Measurements from ENCODE around the gene TTC39B.
A peak's percentile ranks its signal among the peaks of the same experiment; 100 is the strongest.
"Not testable (repeated sequence)": the region's sequence is repeated elsewhere in the genome, so short reads cannot be mapped to it uniquely, and the experiment has no call there.

The TTC39B gene

DNA sequence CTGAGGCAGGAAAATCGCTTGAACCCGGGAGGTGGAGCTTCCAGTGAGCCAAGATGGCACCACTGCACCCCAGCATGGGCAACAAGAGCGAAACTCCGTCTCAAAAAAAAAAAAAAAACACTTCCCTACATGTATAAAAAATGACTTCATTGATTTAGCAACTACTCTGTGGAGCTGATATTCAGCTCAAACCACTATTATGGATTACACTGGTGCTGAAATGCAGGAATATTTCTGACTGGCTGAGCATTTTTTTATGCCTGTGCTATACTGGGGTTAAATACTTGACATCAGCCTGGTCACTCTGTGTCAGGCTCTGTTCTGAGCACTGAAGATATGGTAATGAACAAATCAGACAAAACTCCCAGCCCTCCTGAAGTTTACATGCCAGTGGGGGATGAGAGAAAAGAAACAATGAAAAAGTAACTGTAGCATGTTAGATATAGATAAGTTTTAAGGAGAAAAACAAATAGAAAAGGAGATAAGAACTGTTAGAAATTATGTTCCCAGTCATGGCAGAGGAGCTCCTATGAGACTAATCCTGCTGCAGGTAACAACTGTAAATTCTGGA, 22.6 kb upstream of the TTC39B start:
- Histone ChIP-seq H3K36me3 (ENCODE audit: control insufficient read depth, insufficient read depth, low read length) (no peaks in the 10 kb centered on the region), H3K4me3 (ENCODE audit: extremely low read depth, insufficient read depth, low read length, poor library complexity, severe bottlenecking) (no peak overlapping the region), H3K27ac (ENCODE audit: low read depth, low read length, severe bottlenecking) (no peak overlapping the region), H3K4me1 (ENCODE audit: control insufficient read depth, insufficient read depth, low read length, poor library complexity, severe bottlenecking) (no peaks in the 10 kb centered on the region), H3K9me3 (ENCODE audit: control insufficient read depth, low read length) (no peaks in the 10 kb centered on the region)
- WGBS, 2 experiments (ENCODE audit: insufficient coverage in 2 of 2): 93 to 100% methylated on average over 2 to 3 of the region's 4 CpGs

- 81 to 100% methylated on average over 1 of the region's 1 CpG for WGBS, 2 experiments (ENCODE audit: insufficient coverage in 2 of 2)
- peaks cover 6% of the 10 kb centered on the region for H3K9me3 ChIP-seq (ENCODE audit: control insufficient read depth, low read length)
- H3K36me3 ChIP-seq (ENCODE audit: control insufficient read depth, insufficient read depth, low read length): no peaks in the 10 kb centered on the region
- no peak overlapping the region for H3K27ac ChIP-seq (ENCODE audit: low read depth, low read length, severe bottlenecking)
- no peaks in the 10 kb centered on the region for H3K4me1 ChIP-seq (ENCODE audit: control insufficient read depth, insufficient read depth, low read length, poor library complexity, severe bottlenecking)
- H3K4me3 ChIP-seq (ENCODE audit: extremely low read depth, insufficient read depth, low read length, poor library complexity, severe bottlenecking): no peak overlapping the region
Observed at GRCh38 chr9:15328946-15329345, 21.9 kb upstream of the TTC39B start.

DNA sequence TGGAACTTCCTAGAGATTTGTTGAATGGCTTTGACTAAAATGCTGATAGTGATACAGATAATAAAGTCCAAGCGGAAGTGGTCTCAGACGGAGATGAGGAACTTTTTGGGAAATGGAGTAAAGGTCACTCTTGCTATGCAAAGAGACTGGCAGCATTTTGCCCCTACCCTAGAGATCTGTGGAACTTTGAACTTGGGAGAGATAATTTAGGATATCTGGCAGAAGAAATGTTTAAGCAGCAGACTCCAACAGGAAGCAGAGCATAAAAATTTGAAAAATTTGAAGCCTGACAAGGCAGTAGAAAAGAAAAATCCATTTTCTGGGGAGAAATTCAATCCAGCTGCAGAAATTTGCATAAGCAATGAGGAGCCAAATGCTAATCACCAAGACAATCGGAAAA, 15.7 kb upstream of the TTC39B start:
- H3K4me3 ChIP-seq (ENCODE audit: extremely low read depth, insufficient read depth, low read length, poor library complexity, severe bottlenecking); H3K4me1 ChIP-seq (ENCODE audit: control insufficient read depth, insufficient read depth, low read length, poor library complexity, severe bottlenecking); H3K27ac ChIP-seq (ENCODE audit: low read depth, low read length, severe bottlenecking); H3K36me3 ChIP-seq (ENCODE audit: control insufficient read depth, insufficient read depth, low read length): not testable (repeated sequence)
- WGBS, 2 experiments (ENCODE audit: insufficient coverage in 2 of 2): 87 to 90% methylated on average over 3 of the region's 3 CpGs
- peaks cover 16% of the 10 kb centered on the region for H3K9me3 ChIP-seq (ENCODE audit: control insufficient read depth, low read length)

GRCh38 chr9:15319661-15320060, 12.6 kb upstream of the TTC39B start:
- H3K4me1 ChIP-seq (ENCODE audit: control insufficient read depth, insufficient read depth, low read length, poor library complexity, severe bottlenecking); H3K27ac ChIP-seq (ENCODE audit: low read depth, low read length, severe bottlenecking); H3K4me3 ChIP-seq (ENCODE audit: extremely low read depth, insufficient read depth, low read length, poor library complexity, severe bottlenecking); H3K36me3 ChIP-seq (ENCODE audit: control insufficient read depth, insufficient read depth, low read length): not testable (repeated sequence)
- 80 to 86% methylated on average over 4 to 6 of the region's 9 CpGs for WGBS, 2 experiments (ENCODE audit: insufficient coverage in 2 of 2)
- H3K9me3 ChIP-seq (ENCODE audit: control insufficient read depth, low read length): peaks cover 16% of the 10 kb centered on the region

DNA sequence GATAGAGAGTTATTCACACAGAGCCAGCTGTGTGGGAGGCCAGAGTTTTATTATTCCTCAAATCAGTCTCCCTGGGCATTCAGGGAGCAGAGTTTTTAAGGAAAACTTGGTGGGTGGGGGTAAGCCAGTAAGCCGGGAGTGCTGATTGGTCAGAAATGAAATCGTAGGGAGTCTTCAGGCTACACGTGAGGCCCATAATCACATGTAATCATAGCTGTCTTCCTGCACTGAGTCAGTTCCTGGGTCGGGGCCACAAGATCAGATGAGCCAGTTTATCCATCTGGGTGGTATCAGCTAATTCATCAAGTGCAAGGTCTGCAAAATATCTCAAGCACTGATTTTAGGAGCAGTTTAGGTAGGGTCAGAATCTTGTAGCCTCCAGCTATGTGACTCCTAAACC, 10.8 kb upstream of the TTC39B start:
- peaks cover 1% of the 10 kb centered on the region for H3K9me3 ChIP-seq (ENCODE audit: control insufficient read depth, low read length)
- H3K36me3 ChIP-seq (ENCODE audit: control insufficient read depth, insufficient read depth, low read length): no peaks in the 10 kb centered on the region
- no peak overlapping the region for H3K27ac ChIP-seq (ENCODE audit: low read depth, low read length, severe bottlenecking)
- H3K4me3 ChIP-seq (ENCODE audit: extremely low read depth, insufficient read depth, low read length, poor library complexity, severe bottlenecking): no peak overlapping the region
- WGBS, 2 experiments (ENCODE audit: insufficient coverage in 2 of 2): 83 to 96% methylated on average over 4 of the region's 4 CpGs
- H3K4me1 ChIP-seq (ENCODE audit: control insufficient read depth, insufficient read depth, low read length, poor library complexity, severe bottlenecking): no peaks in the 10 kb centered on the region

GRCh38 chr9:15311607-15312006, 4.6 kb upstream of the TTC39B start:
- 83% methylated on average over 1 of the region's 1 CpG; no CpG with 5 or more reads in 1 of the 2 experiments for WGBS, 2 experiments (ENCODE audit: insufficient coverage in 2 of 2)
- Histone ChIP-seq H3K4me3 (ENCODE audit: extremely low read depth, insufficient read depth, low read length, poor library complexity, severe bottlenecking) (no peak overlapping the region), H3K4me1 (ENCODE audit: control insufficient read depth, insufficient read depth, low read length, poor library complexity, severe bottlenecking) (no peaks in the 10 kb centered on the region), H3K36me3 (ENCODE audit: control insufficient read depth, insufficient read depth, low read length) (no peaks in the 10 kb centered on the region), H3K27ac (ENCODE audit: low read depth, low read length, severe bottlenecking) (no peak overlapping the region), H3K9me3 (ENCODE audit: control insufficient read depth, low read length) (no peaks in the 10 kb centered on the region)

DNA sequence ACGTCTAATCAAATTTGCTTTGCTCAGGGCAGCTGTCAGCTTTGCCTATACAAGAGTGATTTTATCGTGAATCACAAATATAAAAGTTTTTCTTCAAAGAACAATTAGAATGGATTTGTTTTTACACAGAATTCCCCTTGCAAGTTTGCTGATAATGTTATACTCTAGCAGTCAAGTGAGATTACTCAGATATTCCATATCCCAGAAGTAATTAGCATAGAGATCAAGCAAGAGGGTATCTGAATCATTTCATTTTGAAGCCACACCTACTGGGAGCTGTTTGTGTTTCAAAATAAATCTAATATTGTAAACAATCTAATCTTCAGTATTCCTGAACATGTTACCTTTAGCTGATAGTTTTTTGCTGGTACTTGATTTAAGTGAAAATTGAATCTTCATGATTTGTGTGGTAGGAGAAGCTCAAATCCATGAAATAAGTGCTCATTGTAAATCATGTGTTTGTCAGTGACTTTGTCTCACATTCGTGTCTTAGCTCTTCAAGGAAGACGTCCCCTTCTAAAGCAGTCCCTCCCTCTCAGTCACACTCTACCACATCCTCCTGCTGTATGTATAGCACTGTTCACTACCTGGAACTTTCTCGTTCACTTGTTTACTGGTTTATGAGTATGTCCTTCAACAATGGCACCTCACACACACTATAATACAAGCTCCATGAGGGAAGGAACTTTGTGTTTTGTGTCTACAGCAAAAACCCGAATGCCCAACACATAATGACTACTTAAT, 3.3 kb upstream of the TTC39B start:
- Histone ChIP-seq H3K36me3 (ENCODE audit: control insufficient read depth, insufficient read depth, low read length) (no peaks in the 10 kb centered on the region), H3K27ac (ENCODE audit: low read depth, low read length, severe bottlenecking) (no peak overlapping the region), H3K9me3 (ENCODE audit: control insufficient read depth, low read length) (no peaks in the 10 kb centered on the region), H3K4me3 (ENCODE audit: extremely low read depth, insufficient read depth, low read length, poor library complexity, severe bottlenecking) (no peak overlapping the region), H3K4me1 (ENCODE audit: control insufficient read depth, insufficient read depth, low read length, poor library complexity, severe bottlenecking) (no peaks in the 10 kb centered on the region)
- WGBS, 2 experiments (ENCODE audit: insufficient coverage in 2 of 2): 86% methylated on average over 1 of the region's 6 CpGs; no CpG with 5 or more reads in 1 of the 2 experiments

DNA sequence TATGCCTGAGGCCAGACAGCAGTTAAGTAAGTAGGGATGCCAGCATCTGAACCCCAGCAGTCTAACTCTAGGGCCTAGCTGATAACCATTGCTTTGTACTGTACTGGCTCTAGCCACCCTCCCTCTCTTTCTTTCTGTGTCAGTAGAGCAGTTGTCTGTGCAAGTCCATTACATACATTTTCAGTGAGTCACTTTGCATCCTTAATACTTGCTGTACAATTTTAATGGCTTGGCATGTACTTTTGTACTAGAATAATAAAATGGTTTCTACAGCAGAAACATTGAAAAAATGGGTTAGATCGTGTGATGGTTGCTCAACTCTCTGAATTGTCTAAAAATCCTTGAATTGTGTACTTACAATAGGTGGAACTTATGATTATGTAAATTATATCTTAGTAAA, 1.5 kb upstream of the TTC39B start:
- H3K4me1 ChIP-seq (ENCODE audit: control insufficient read depth, insufficient read depth, low read length, poor library complexity, severe bottlenecking): peaks cover 4% of the 10 kb centered on the region
- H3K4me3 ChIP-seq (ENCODE audit: extremely low read depth, insufficient read depth, low read length, poor library complexity, severe bottlenecking): no peak overlapping the region
- H3K27ac ChIP-seq (ENCODE audit: low read depth, low read length, severe bottlenecking): no peak overlapping the region
- no peaks in the 10 kb centered on the region for H3K9me3 ChIP-seq (ENCODE audit: control insufficient read depth, low read length)
- no peaks in the 10 kb centered on the region for H3K36me3 ChIP-seq (ENCODE audit: control insufficient read depth, insufficient read depth, low read length)
- WGBS, 2 experiments (ENCODE audit: insufficient coverage in 2 of 2): 100% methylated on average over 1 of the region's 1 CpG; no CpG with 5 or more reads in 1 of the 2 experiments

GRCh38 chr9:15307523-15307841, 466 bp upstream of the TTC39B start:
- H3K36me3 ChIP-seq (ENCODE audit: control insufficient read depth, insufficient read depth, low read length): no peaks in the 10 kb centered on the region
- peaks cover 4% of the 10 kb centered on the region for H3K4me1 ChIP-seq (ENCODE audit: control insufficient read depth, insufficient read depth, low read length, poor library complexity, severe bottlenecking)
- H3K27ac ChIP-seq (ENCODE audit: low read depth, low read length, severe bottlenecking): no peak overlapping the region
- no peaks in the 10 kb centered on the region for H3K9me3 ChIP-seq (ENCODE audit: control insufficient read depth, low read length)
- H3K4me3 ChIP-seq (ENCODE audit: extremely low read depth, insufficient read depth, low read length, poor library complexity, severe bottlenecking): peak overlapping the region; percentile 74
- 6 to 30% methylated on average over 4 of the region's 12 CpGs for WGBS, 2 experiments (ENCODE audit: insufficient coverage in 2 of 2)

DNA sequence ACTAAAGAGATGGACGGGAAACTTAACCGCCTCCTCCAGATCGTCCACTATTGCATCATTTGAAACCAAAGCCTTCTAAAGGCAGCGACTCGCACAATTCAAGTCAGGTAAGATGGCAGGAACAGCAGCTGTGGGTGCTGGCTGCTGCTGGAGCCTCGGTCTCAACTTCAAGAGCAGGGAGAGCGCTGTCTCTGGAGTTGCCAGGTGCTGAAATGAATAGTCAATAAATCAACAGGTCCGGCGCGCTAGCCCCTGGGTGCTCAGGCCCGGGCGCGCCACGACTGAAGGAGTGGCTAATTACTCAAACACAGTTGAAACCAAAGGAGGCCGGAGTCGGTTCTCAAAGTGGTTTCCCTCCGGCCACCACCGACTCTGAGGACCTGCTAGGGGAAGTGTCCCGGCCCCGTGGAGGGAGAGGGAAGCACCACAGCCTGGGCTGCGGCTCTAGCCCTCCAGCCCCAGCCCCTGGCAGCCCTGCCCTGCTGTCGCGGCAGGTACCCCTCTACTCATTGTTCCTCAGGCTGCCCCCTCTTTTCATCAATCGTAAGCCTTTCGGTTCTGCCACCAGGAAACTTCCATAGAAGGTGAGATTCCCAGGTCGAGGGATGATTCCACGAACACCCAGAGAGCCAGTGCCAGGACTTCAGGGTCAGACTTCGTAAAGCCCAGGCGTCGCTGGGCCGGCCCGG, 804 bp downstream of the TTC39B start:
- peaks cover 5% of the 10 kb centered on the region for H3K36me3 ChIP-seq (ENCODE audit: control insufficient read depth, insufficient read depth, low read length)
- WGBS, 2 experiments (ENCODE audit: insufficient coverage in 2 of 2): 10 to 13% methylated on average over 31 to 32 of the region's 32 CpGs
- H3K9me3 ChIP-seq (ENCODE audit: control insufficient read depth, low read length): no peaks in the 10 kb centered on the region
- peak overlapping the region; percentile 75 for H3K27ac ChIP-seq (ENCODE audit: low read depth, low read length, severe bottlenecking)
- H3K4me3 ChIP-seq (ENCODE audit: extremely low read depth, insufficient read depth, low read length, poor library complexity, severe bottlenecking): peak overlapping the region; percentile 74
- H3K4me1 ChIP-seq (ENCODE audit: control insufficient read depth, insufficient read depth, low read length, poor library complexity, severe bottlenecking): peaks cover 4% of the 10 kb centered on the region

GRCh38 chr9:15305470-15305869, 1.5 kb downstream of the TTC39B start:
- peaks cover 4% of the 10 kb centered on the region for H3K4me1 ChIP-seq (ENCODE audit: control insufficient read depth, insufficient read depth, low read length, poor library complexity, severe bottlenecking)
- H3K27ac ChIP-seq (ENCODE audit: low read depth, low read length, severe bottlenecking): no peak overlapping the region
- WGBS, 2 experiments (ENCODE audit: insufficient coverage in 2 of 2): 87 to 89% methylated on average over 4 of the region's 4 CpGs
- peaks cover 6% of the 10 kb centered on the region for H3K36me3 ChIP-seq (ENCODE audit: control insufficient read depth, insufficient read depth, low read length)
- H3K4me3 ChIP-seq (ENCODE audit: extremely low read depth, insufficient read depth, low read length, poor library complexity, severe bottlenecking): peak overlapping the region; percentile 74
- H3K9me3 ChIP-seq (ENCODE audit: control insufficient read depth, low read length): no peaks in the 10 kb centered on the region

Data from mesodermal cell (in vitro differentiated cells).